Measurements from ENCODE around the gene PRG2. TPM values are rescaled to one million over a fixed set of nuclear protein-coding genes. Genes with fewer than 3 reads are reported as not detected.

The PRG2 gene
- total RNA-seq, 1 experiment from 2014 or later, result not detected

DNA sequence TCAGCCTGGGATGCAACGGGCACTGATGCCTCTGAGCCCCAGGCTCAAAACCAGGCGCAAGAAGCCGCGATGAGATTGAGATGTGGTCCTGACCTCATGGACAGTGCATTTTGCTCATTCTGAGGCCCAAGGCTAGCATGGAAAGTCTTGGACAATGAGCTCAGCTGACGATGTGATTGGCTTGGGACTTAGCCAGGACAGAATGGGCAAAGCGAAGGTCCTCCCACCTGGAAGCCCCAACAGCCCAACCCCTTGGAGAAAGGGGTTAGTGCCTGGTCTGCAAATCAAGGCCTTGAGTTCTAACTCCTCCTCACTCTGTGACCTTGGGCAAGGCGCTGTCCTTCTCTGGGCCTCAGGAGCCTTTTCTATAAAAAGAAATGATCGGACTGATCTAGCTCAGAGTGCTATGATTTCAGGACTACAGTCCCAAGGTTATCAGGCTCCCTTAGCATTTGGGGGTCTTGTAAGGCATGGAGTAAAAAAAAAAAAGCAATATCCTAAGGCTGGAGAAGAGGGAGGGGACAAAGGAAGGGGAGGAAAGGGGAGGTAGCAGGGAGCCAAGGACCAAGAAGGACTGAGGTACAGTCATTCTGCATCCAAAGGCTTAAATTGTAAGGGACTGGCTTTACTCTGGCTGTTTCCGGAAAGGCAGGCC is 33.8 kb upstream of the PRG2 start:
- H2AFZ ChIP-seq, result no peak overlapping the region
- peaks cover 43% of the 10 kb centered on the region for H3K4me1 ChIP-seq (replicated peaks; ENCODE audit: insufficient read depth)
- peak overlapping the region; percentile 73; the same call in 1 of the 2 replicates for H3K4me3 ChIP-seq
- CTCF ChIA-PET, result interaction anchor here (0.5 kb wide), 2 partner anchors 24 to 126 kb away, joined by 5 to 7 read pairs; no protein-coding TSS in a partner anchor
- H3K9me2 ChIP-seq (ENCODE audit: insufficient read depth), result no peaks in the 10 kb centered on the region
- H3K79me2 ChIP-seq (ENCODE audit: low read depth), result peaks cover 55% of the 10 kb centered on the region
- H3F3A ChIP-seq (ENCODE audit: insufficient read depth, low read depth), result peaks cover 53% of the 10 kb centered on the region
- H3K27me3 ChIP-seq (ENCODE audit: insufficient read depth, low read depth), result no peaks in the 10 kb centered on the region
- H3K4me2 ChIP-seq, result peak overlapping the region; percentile 96
- no peak for TF ChIP-seq EZH2 (IDR thresholded peaks at IDR 0.05; ENCODE audit: low read depth)
- TF ChIP-seq, protein P1, sequence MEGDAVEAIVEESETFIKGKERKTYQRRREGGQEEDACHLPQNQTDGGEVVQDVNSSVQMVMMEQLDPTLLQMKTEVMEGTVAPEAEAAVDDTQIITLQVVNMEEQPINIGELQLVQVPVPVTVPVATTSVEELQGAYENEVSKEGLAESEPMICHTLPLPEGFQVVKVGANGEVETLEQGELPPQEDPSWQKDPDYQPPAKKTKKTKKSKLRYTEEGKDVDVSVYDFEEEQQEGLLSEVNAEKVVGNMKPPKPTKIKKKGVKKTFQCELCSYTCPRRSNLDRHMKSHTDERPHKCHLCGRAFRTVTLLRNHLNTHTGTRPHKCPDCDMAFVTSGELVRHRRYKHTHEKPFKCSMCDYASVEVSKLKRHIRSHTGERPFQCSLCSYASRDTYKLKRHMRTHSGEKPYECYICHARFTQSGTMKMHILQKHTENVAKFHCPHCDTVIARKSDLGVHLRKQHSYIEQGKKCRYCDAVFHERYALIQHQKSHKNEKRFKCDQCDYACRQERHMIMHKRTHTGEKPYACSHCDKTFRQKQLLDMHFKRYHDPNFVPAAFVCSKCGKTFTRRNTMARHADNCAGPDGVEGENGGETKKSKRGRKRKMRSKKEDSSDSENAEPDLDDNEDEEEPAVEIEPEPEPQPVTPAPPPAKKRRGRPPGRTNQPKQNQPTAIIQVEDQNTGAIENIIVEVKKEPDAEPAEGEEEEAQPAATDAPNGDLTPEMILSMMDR (conservative IDR thresholded peaks at IDR 0.05), result no peak
- H3K9me3 ChIP-seq (ENCODE audit: insufficient read depth, low read depth), result no peaks in the 10 kb centered on the region
- BruUV-seq (replicated peaks), result no TSS peak
- H3K36me3 ChIP-seq (ENCODE audit: low read depth), result peaks cover 37% of the 10 kb centered on the region
- H3K27ac ChIP-seq, result 0 out of 2 replicates have a peak overlapping the region, but pooled peaks have one; percentile 18
- no peak for DNase-seq
- POLR2A ChIA-PET (ENCODE audit: unreplicated experiment), result no interaction called here
- intact Hi-C loops (cut with micrococcal nuclease; ENCODE audit: unreplicated experiment), result no loop called here
- no peaks in the 10 kb centered on the region for H4K20me1 ChIP-seq (ENCODE audit: insufficient read depth)

DNA sequence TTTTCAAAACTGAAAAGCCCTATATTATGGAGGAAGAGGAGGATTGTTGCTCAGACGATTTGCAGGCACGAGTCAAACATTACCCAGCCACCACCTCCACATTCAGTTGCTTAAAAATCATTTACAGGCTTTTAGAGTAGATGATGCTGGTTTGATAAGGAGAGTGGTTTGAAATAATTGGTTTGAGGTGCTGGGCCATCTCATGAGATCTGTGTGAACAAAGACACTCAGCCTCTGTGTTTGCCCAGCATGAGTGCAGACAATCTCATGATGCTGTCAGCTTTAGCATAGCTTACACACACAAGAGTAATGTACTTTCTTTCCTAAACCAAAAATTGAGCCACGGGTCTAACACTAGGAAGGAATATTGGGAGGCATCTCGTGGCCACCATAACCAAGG is 32.2 kb upstream of the PRG2 start:
- ChIA-PET CTCF (no interaction called here), POLR2A (ENCODE audit: unreplicated experiment) (interaction anchor here (0.6 kb wide), 1 partner anchor 20 kb away, joined by 4 read pairs; no protein-coding TSS in a partner anchor)
- intact Hi-C loops (cut with micrococcal nuclease; ENCODE audit: unreplicated experiment), result no loop called here
- Histone ChIP-seq H3K27ac (no peak overlapping the region), H3K36me3 (ENCODE audit: low read depth) (peaks cover 45% of the 10 kb centered on the region), H3K4me2 (no peak overlapping the region), H3K9me2 (ENCODE audit: insufficient read depth) (no peaks in the 10 kb centered on the region), H3K79me2 (ENCODE audit: low read depth) (peaks cover 55% of the 10 kb centered on the region), H3F3A (ENCODE audit: insufficient read depth, low read depth) (peaks cover 46% of the 10 kb centered on the region), H3K9me3 (ENCODE audit: insufficient read depth, low read depth) (no peaks in the 10 kb centered on the region), H4K20me1 (ENCODE audit: insufficient read depth) (no peaks in the 10 kb centered on the region), H3K4me3 (no peak overlapping the region), H3K27me3 (ENCODE audit: insufficient read depth, low read depth) (no peaks in the 10 kb centered on the region), H2AFZ (no peak overlapping the region), H3K4me1 (replicated peaks; ENCODE audit: insufficient read depth) (peaks cover 33% of the 10 kb centered on the region)
- no TSS peak for BruUV-seq (replicated peaks)
- DNase-seq, result no peak
- TF ChIP-seq EZH2 (IDR thresholded peaks at IDR 0.05; ENCODE audit: low read depth), result no peak
- TF ChIP-seq, protein P1 (conservative IDR thresholded peaks at IDR 0.05), result no peak

DNA sequence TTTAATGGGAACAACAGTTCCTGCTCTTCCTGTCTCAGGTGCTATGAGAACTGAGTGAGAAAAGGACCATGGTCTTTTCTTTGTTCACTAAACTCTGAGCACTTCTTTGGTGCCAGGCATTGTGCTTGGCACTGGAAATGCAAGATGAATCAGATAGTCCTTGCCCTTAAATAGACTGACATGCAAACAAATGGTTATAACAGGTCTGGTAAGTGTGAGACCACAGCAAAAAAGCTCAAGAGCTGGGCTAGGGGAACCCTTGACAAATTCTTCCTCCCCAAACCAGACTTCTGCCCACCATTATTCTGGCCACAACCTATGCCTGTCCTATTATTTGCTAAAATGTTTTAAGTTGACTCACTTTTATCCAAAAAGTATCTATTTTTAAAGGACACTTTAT is 31.4 kb upstream of the PRG2 start:
- POLR2A ChIA-PET (ENCODE audit: unreplicated experiment), result no interaction called here

More for the DNA sequence above, 31.4 kb upstream of the PRG2 start:
- peaks cover 44% of the 10 kb centered on the region; the same call in 1 of the 2 replicates for H3F3A ChIP-seq (ENCODE audit: insufficient read depth, low read depth)
- peaks cover 54% of the 10 kb centered on the region for H3K36me3 ChIP-seq (ENCODE audit: low read depth)
- peaks cover 26% of the 10 kb centered on the region for H3K4me1 ChIP-seq (replicated peaks; ENCODE audit: insufficient read depth)
- CTCF ChIA-PET, result no interaction called here
- H3K9me3 ChIP-seq (ENCODE audit: insufficient read depth, low read depth), result no peaks in the 10 kb centered on the region
- H2AFZ ChIP-seq, result no peak overlapping the region
- TF ChIP-seq, protein P1 (conservative IDR thresholded peaks at IDR 0.05), result no peak
- no peak for TF ChIP-seq EZH2 (IDR thresholded peaks at IDR 0.05; ENCODE audit: low read depth)
- H4K20me1 ChIP-seq (ENCODE audit: insufficient read depth), result no peaks in the 10 kb centered on the region
- no peaks in the 10 kb centered on the region for H3K27me3 ChIP-seq (ENCODE audit: insufficient read depth, low read depth)
- DNase-seq, result peak in 1 of 2 experiments; percentile 18
- no peak overlapping the region for H3K4me2 ChIP-seq
- no peak overlapping the region for H3K4me3 ChIP-seq
- intact Hi-C loops (cut with micrococcal nuclease; ENCODE audit: unreplicated experiment), result no loop called here
- H3K79me2 ChIP-seq (ENCODE audit: low read depth), result peaks cover 55% of the 10 kb centered on the region
- BruUV-seq (replicated peaks), result no TSS peak
- H3K9me2 ChIP-seq (ENCODE audit: insufficient read depth), result no peaks in the 10 kb centered on the region
- no peak overlapping the region for H3K27ac ChIP-seq
